Activated T-cell treated with anti-CD3 and anti-CD28 coated beads for 48 hours (primary cell): Measurements from ENCODE around the gene SNTG2.

Source experiments
- DNase-seq: peaks from one replicate; pipeline ENCODE4 v3.0.0-alpha.2; 2020; ENCODE audit warnings: low read depth

SNTG2 gene

GRCh38 chr2:953975-954686, 3.5 kb downstream of the SNTG2 start:
- DNase-seq = no peak

- DNase-seq = no peak
Measured at GRCh38 chr2:954687-955000, 4.0 kb downstream of the SNTG2 start.

GRCh38 chr2:955829-956731, 5.4 kb downstream of the SNTG2 start:
- no peak for DNase-seq

GRCh38 chr2:959457-959856, 8.8 kb downstream of the SNTG2 start:
- DNase-seq = no peak

GRCh38 chr2:960061-960736, 9.6 kb downstream of the SNTG2 start:
- DNase-seq = no peak

GRCh38 chr2:961786-962185, 11.1 kb downstream of the SNTG2 start:
- DNase-seq = no peak

GRCh38 chr2:963876-964275, 13.2 kb downstream of the SNTG2 start:
- no peak for DNase-seq

- DNase-seq = no peak
Measured at GRCh38 chr2:964562-964961, 13.9 kb downstream of the SNTG2 start.

- no peak for DNase-seq
Measured at GRCh38 chr2:965640-966147, 15.0 kb downstream of the SNTG2 start.

- DNase-seq = no peak
Measured at GRCh38 chr2:973129-973528, 22.5 kb downstream of the SNTG2 start.

- peak; percentile 18 for DNase-seq
Measured at GRCh38 chr2:974054-974453, 23.4 kb downstream of the SNTG2 start.

GRCh38 chr2:974502-974901, 23.9 kb downstream of the SNTG2 start:
- no peak for DNase-seq

GRCh38 chr2:975095-975494, 24.4 kb downstream of the SNTG2 start:
- no peak for DNase-seq

GRCh38 chr2:979069-979928, 28.6 kb downstream of the SNTG2 start:
- no peak for DNase-seq

GRCh38 chr2:980176-980575, 29.5 kb downstream of the SNTG2 start:
- DNase-seq = no peak

- no peak for DNase-seq
Measured at GRCh38 chr2:981258-981657, 30.6 kb downstream of the SNTG2 start.

- DNase-seq = no peak
Measured at GRCh38 chr2:981759-982158, 31.1 kb downstream of the SNTG2 start.

- no peak for DNase-seq
Measured at GRCh38 chr2:985317-985898, 34.8 kb downstream of the SNTG2 start.

GRCh38 chr2:987789-988188, 37.1 kb downstream of the SNTG2 start:
- DNase-seq = no peak

- DNase-seq = no peak
Measured at GRCh38 chr2:989781-990467, 39.3 kb downstream of the SNTG2 start.

GRCh38 chr2:990970-991369, 40.3 kb downstream of the SNTG2 start:
- no peak for DNase-seq
